ENCODE results near the gene SORL1.

Gene SORL1

DNA sequence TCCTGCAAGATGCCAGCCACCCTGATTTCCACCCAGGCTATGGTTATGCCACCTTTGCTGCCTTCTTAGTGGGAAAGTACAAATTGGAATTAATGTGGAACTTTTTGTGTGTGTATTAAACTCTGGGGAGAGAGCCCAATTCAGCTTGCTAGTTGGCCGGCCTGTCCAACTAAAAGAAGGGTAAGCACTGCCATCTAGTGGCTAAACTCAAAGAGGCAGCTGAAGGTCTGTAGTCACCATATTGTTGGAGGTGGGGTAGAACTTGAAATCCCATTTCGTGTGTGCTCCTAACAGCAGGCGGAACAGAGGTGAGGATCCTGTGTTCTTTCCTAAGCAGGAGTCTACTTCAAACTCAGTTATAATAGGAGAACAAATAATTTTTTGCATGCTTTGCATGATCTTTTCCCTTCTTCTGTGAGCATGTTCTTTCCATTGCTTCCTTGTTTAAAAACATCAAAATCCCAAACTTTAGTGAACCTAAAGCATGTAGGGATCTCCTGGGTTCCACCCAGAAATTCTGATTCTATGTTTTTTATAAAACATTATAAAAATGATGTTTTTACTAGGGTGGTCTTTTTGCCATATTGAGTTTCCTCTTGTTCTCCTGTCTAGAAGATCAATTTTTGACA, 139.4 kb downstream of the SORL1 start:
- peak overlapping the region; percentile 24 for H3K27ac Mint-ChIP-seq

GRCh38 chr11:121592708-121593107, 140.6 kb downstream of the SORL1 start:
- Mint-ChIP-seq H3K4me1 (peaks cover 25% of the 10 kb centered on the region), H3K4me3 (no peak overlapping the region), H3K9me3 (no peaks in the 10 kb centered on the region), H3K36me3 (peaks cover 100% of the 10 kb centered on the region), H3K27ac (peak overlapping the region; percentile 24)
- no peak for ATAC-seq
- DNase-seq (ENCODE audit: low spot score in 2 of 2), result no peak

More for the DNA sequence above, 139.4 kb downstream of the SORL1 start:
- DNase-seq (ENCODE audit: low spot score in 2 of 2), result peak; percentile 65 to 84
- H3K4me1 Mint-ChIP-seq, result peaks cover 23% of the 10 kb centered on the region
- ATAC-seq, result peak; percentile 72
- peaks cover 94% of the 10 kb centered on the region for H3K36me3 Mint-ChIP-seq
- H3K9me3 Mint-ChIP-seq, result no peaks in the 10 kb centered on the region
- no peak overlapping the region for H3K4me3 Mint-ChIP-seq

DNA sequence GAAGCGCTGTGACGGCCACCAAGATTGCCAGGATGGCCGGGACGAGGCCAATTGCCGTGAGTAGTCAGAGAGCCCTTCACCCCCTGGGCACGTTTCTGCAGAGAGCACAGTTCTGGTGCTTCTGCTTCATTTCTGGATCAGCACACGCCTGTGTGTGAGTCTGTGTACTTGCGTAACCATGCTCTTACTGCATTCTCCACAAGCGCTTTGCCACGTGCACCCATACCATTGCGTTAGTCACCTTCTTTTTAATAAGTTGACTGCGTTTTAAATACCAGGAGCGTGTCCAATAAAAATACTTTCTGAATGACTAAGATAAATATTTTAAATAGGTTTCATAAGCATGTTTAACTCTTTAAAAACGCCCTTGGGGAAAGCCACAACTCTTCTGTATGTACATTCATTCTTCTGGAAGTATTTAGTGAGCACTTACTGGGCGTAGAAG, 143.6 kb downstream of the SORL1 start:
- DNase-seq (ENCODE audit: low spot score in 2 of 2) (no peak), ATAC-seq (no peak)
- H3K27ac Mint-ChIP-seq, result no peak overlapping the region
- peaks cover 82% of the 10 kb centered on the region for H3K36me3 Mint-ChIP-seq
- H3K4me1 Mint-ChIP-seq, result peaks cover 15% of the 10 kb centered on the region
- H3K4me3 Mint-ChIP-seq, result no peak overlapping the region
- H3K9me3 Mint-ChIP-seq, result no peaks in the 10 kb centered on the region

GRCh38 chr11:121596195-121597155, 144.4 kb downstream of the SORL1 start:
- Mint-ChIP-seq H3K4me3 (no peak overlapping the region), H3K27ac (peak overlapping the region; percentile 83), H3K4me1 (peaks cover 8% of the 10 kb centered on the region), H3K36me3 (peaks cover 78% of the 10 kb centered on the region), H3K9me3 (no peaks in the 10 kb centered on the region)
- ATAC-seq (no peak), DNase-seq (ENCODE audit: low spot score in 2 of 2) (no peak)

DNA sequence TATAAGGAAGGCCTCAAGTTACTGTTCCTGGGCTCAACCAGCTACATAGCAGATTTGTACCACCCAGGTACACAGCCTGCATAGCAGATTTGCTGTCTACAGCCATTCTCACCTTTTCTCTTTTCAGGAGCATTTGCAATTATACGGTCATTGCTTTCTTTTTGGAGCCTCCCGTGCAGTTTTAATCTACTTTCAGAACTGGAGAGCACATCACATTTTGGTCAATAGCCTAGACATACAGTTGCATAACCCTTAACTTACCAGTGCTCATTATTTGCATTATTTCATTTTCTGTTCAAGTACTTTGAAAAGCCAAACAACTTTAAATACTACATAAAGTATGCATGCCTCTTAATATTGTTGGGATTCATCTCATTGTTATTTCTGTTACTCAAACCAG, 151.2 kb downstream of the SORL1 start:
- Mint-ChIP-seq H3K36me3 (peaks cover 79% of the 10 kb centered on the region), H3K9me3 (no peaks in the 10 kb centered on the region), H3K4me3 (no peak overlapping the region), H3K4me1 (no peaks in the 10 kb centered on the region), H3K27ac (no peak overlapping the region)
- ATAC-seq (no peak), DNase-seq (ENCODE audit: low spot score in 2 of 2) (no peak)

- DNase-seq (ENCODE audit: low spot score in 2 of 2) (no peak), ATAC-seq (no peak)
- no peaks in the 10 kb centered on the region for H3K9me3 Mint-ChIP-seq
- H3K4me3 Mint-ChIP-seq, result no peak overlapping the region
- peak overlapping the region; percentile 35 for H3K27ac Mint-ChIP-seq
- H3K36me3 Mint-ChIP-seq, result peaks cover 79% of the 10 kb centered on the region
- no peaks in the 10 kb centered on the region for H3K4me1 Mint-ChIP-seq
Observed at GRCh38 chr11:121604152-121604551, 152.0 kb downstream of the SORL1 start.

DNA sequence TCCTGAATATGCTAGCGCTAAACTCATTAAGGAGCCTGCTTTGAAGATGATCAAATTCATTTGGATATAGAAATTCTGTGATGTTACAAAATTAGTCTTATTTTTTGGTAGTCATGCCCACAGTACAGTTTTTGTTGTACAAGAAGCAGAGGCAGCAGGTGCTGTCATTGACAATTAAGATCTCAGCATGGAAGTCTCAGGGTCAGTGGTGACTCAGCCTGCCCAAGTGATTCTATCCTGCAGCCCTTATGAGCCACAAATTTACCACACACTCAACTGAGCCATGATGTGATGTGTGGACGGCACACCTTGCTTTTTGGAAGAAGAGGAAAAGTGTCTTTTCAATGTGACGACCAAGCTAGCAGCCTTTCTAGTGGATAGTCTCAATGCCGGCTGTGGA, 154.2 kb downstream of the SORL1 start:
- H3K9me3 Mint-ChIP-seq, result no peaks in the 10 kb centered on the region
- DNase-seq (ENCODE audit: low spot score in 2 of 2) (no peak), ATAC-seq (no peak)
- no peak overlapping the region for H3K27ac Mint-ChIP-seq
- no peak overlapping the region for H3K4me3 Mint-ChIP-seq
- H3K4me1 Mint-ChIP-seq, result no peaks in the 10 kb centered on the region
- peaks cover 96% of the 10 kb centered on the region for H3K36me3 Mint-ChIP-seq

DNA sequence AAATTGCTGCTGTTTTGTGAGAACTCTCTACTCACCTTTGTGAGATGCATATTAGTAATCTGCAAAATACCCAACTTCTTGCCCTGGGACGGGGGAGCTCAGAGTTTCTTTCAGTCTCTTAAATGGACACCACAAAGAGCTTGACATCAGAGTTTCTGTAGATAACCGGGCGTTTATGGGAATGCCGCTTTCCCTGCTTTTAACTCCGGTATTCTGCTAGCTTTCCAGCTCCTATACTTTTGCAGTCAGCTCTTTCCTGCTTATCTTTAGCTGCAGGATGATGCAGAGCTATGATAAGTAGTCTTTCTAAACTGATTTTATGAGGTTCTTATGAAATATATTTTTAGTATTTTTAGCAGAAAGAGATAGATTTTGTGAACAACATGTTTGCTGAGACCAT, 155.2 kb downstream of the SORL1 start:
- Mint-ChIP-seq H3K27ac (no peak overlapping the region), H3K36me3 (peaks cover 97% of the 10 kb centered on the region), H3K9me3 (no peaks in the 10 kb centered on the region), H3K4me1 (no peaks in the 10 kb centered on the region), H3K4me3 (no peak overlapping the region)
- no peak for DNase-seq (ENCODE audit: low spot score in 2 of 2)
- ATAC-seq, result no peak

DNA sequence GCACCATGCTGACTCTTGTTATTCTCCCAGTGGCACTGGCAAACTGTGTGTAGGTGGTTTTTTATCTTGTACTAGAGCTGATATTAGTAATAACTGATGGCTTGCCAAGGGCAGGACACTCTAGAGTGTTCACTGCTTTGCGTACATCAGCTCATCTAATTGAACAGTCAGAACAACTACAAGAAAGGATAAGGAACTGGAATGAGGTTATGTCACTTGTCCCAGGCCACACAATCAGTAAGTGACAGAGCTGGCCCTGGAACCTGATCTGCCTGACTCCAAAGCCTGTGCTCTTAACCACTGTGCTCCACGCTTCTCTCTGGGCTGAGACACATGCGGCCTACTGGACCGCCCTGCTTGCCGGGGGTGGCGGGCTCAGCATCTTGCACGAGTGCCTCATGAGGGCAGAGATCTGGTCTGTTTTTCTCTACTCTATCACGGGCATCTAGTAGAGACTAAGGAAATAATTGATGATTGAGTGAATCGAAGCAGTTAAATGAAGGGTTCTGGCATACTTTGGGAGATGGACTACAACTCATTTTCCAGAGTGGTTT, 156.5 kb downstream of the SORL1 start:
- Mint-ChIP-seq H3K27ac (peak overlapping the region; percentile 58), H3K9me3 (no peaks in the 10 kb centered on the region), H3K4me1 (no peaks in the 10 kb centered on the region), H3K36me3 (peaks cover 97% of the 10 kb centered on the region), H3K4me3 (no peak overlapping the region)
- DNase-seq (ENCODE audit: low spot score in 2 of 2) (no peak), ATAC-seq (no peak)

DNA sequence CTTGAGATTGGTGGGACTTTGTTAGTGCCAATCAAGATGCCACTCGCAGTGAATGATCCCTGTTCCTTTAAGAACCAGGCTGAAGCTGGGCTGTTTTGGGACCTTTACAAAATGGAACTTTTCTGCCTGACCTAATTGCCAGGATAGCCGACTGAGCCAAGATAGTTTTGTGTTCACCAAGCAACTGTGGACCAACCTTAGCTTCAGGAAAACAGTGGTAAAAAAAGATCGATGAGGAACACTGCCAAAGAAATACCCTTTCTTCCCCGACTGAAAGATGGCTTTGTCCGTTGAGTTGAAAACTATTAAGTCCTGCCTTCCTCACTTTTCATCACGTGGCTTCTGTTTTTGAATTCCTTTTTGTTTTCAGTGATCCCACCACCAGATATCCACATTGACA, 158.6 kb downstream of the SORL1 start:
- DNase-seq (ENCODE audit: low spot score in 2 of 2), result no peak

DNA sequence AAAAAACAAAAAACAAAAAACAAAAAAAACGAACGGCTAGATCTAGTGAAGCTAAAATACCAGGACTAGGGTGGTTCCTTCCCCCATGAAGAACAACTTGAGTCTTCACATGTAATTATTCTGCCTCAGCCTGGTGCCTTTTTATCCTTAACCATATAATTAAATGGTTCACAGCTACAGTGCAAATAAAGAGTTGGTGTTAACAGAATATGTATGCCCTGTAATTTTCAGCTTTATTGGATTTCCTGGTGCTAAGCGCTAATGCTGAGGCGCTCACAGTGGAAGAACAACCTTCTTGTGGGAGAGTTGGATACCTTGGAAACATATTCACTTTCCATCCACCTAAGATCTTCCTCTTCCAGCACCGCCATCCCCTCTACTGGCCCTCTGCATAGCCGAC, 159.1 kb downstream of the SORL1 start:
- no peak for DNase-seq (ENCODE audit: low spot score in 2 of 2)
- no peak for ATAC-seq
- no peak overlapping the region for H3K27ac Mint-ChIP-seq
- H3K36me3 Mint-ChIP-seq, result peaks cover 97% of the 10 kb centered on the region
- peaks cover 8% of the 10 kb centered on the region for H3K4me1 Mint-ChIP-seq
- H3K4me3 Mint-ChIP-seq, result no peak overlapping the region
- H3K9me3 Mint-ChIP-seq, result no peaks in the 10 kb centered on the region

More for the DNA sequence above, 158.6 kb downstream of the SORL1 start:
- Mint-ChIP-seq H3K4me3 (no peak overlapping the region), H3K9me3 (no peaks in the 10 kb centered on the region), H3K4me1 (peaks cover 5% of the 10 kb centered on the region), H3K36me3 (peaks cover 97% of the 10 kb centered on the region), H3K27ac (no peak overlapping the region)
- ATAC-seq, result no peak

DNA sequence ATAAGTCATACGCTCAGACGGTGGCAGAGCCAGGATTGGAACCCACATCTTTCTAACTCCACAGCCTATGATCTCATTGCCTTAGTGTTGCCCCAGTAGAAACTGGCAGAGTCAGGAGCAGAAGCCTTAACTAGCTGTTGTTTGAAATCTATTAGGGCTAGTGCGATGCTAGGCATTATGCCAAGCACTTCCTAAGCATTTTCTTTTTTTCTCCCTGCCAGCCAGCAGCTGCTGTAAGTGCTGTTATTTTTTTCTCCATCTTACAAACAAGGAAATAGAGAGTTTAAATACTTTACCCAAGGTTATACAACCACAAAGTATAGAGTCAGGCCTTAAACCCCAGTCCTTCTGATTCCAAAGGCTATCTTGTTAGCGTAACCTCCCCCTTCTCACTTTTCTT, 161.6 kb downstream of the SORL1 start:
- no peak for ATAC-seq
- Mint-ChIP-seq H3K4me3 (no peak overlapping the region), H3K36me3 (peaks cover 97% of the 10 kb centered on the region), H3K9me3 (no peaks in the 10 kb centered on the region), H3K4me1 (peaks cover 13% of the 10 kb centered on the region), H3K27ac (no peak overlapping the region)
- DNase-seq (ENCODE audit: low spot score in 2 of 2), result no peak

- ATAC-seq, result no peak
- H3K4me3 Mint-ChIP-seq, result no peak overlapping the region
- peaks cover 13% of the 10 kb centered on the region for H3K4me1 Mint-ChIP-seq
- H3K36me3 Mint-ChIP-seq, result peaks cover 97% of the 10 kb centered on the region
- peak overlapping the region; percentile 24 for H3K27ac Mint-ChIP-seq
- H3K9me3 Mint-ChIP-seq, result no peaks in the 10 kb centered on the region
- DNase-seq (ENCODE audit: low spot score in 2 of 2), result no peak
Observed at GRCh38 chr11:121614636-121615240, 162.6 kb downstream of the SORL1 start.

DNA sequence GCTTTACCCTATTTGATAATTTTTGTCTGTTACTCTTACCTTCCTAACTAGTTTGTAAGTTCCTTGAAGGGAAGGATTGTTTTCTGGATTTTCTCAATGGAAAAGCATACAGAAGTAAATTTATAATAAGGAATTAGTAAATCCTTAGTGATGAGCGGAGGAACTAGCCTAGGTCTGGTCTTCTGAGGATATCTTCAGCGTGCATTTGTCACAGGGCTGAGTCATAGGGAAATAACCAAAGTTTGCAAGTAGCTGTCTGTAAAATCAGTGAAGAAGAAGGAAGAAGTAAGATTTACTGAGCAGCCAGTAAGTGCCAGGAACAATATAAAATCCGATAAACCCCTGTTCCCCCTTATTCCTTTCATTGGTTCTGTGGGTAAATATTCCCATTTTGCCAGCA, 163.4 kb downstream of the SORL1 start:
- ATAC-seq, result no peak
- Mint-ChIP-seq H3K27ac (peak overlapping the region; percentile 24), H3K36me3 (peaks cover 99% of the 10 kb centered on the region), H3K4me3 (no peak overlapping the region), H3K4me1 (peaks cover 13% of the 10 kb centered on the region), H3K9me3 (no peaks in the 10 kb centered on the region)
- DNase-seq (ENCODE audit: low spot score in 2 of 2), result no peak

DNA sequence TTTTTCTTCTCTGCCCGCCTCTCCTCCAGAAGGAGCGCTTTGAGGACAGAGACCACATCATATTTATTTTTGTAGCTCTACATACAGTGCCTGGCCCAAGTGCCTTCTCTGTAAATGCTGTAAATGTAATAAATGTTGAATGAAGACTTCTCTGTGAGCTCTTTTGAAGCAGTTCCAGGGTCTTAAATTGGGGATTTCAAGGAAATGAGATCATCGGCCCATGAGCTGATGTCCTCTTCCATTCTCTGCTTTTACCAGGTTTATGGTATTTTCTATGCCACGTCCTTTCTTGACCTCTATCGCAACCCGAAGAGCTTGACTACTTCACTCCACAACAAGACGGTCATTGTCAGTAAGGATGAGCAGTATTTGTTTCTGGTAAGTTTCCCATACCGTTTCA, 166.4 kb downstream of the SORL1 start:
- Mint-ChIP-seq H3K27ac (peak overlapping the region; percentile 78), H3K36me3 (peaks cover 99% of the 10 kb centered on the region)

More for the DNA sequence above, 166.4 kb downstream of the SORL1 start:
- Mint-ChIP-seq H3K4me3 (no peak overlapping the region), H3K4me1 (peaks cover 13% of the 10 kb centered on the region), H3K9me3 (no peaks in the 10 kb centered on the region)
- no peak for ATAC-seq
- DNase-seq (ENCODE audit: low spot score in 2 of 2), result no peak

Measured in stimulated activated effector memory CD8-positive, alpha-beta T cell treated with anti-CD3 and anti-CD28 coated beads, Interleukin-12 subunit alpha, Interleukin-12 subunit beta, amount 100 ng/mL, for 72 hours (primary cell).